ENCODE data around the gene DCLK1.
"Not testable (repeated sequence)": the region's sequence is repeated elsewhere in the genome, so short reads cannot be mapped to it uniquely, and the experiment has no call there.

DCLK1 gene

GRCh38 chr13:36074659-36075058 is 56.5 kb downstream of the DCLK1 start:
- CTCF ChIA-PET = no interaction called here
- no peak for DNase-seq (ENCODE audit: low read depth, low spot score)
- H3K4me3 ChIP-seq (ENCODE audit: low read depth, low read length) = no peak overlapping the region
- TF ChIP-seq, protein P1, sequence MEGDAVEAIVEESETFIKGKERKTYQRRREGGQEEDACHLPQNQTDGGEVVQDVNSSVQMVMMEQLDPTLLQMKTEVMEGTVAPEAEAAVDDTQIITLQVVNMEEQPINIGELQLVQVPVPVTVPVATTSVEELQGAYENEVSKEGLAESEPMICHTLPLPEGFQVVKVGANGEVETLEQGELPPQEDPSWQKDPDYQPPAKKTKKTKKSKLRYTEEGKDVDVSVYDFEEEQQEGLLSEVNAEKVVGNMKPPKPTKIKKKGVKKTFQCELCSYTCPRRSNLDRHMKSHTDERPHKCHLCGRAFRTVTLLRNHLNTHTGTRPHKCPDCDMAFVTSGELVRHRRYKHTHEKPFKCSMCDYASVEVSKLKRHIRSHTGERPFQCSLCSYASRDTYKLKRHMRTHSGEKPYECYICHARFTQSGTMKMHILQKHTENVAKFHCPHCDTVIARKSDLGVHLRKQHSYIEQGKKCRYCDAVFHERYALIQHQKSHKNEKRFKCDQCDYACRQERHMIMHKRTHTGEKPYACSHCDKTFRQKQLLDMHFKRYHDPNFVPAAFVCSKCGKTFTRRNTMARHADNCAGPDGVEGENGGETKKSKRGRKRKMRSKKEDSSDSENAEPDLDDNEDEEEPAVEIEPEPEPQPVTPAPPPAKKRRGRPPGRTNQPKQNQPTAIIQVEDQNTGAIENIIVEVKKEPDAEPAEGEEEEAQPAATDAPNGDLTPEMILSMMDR (IDR thresholded peaks at IDR 0.05; ENCODE audit: insufficient read depth, low read length, missing control alignments) = no peak
- POLR2A ChIA-PET = no interaction called here

DNA sequence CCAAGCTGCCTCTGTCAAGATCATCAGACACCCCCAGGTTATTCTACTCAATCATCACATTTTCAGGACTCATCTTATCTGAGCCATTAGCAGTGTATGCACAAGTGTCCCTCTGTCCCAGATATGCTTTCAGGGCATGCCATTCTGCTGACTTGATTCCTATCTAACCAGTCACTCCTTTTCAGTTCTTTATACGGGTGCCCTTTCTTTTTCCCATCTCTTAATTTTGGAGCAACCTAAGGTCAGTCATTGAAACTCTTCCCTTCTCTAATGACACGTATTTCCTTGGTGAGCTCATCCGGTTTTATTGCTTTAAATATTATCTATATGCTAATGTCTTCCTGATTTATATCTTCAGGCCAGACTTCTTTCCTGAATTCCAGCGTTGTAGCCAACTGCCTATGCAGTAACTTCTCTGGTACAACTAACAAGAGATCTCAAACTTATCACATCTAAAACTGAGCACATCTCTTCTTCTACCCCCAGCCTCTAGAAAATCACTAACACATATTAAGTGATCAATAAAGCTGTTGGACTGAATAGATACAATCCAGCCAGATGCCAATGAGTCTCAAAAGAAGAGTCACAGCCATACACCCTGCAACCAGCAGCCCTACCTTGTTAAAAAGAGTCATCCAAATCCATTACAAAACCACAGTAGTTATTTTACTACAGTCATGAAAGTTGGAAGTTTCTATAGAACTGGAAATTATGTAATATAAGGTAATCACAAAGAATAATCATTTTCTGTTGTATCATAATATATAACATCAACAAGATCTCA is 58.8 kb downstream of the DCLK1 start:
- no peak overlapping the region for H3K4me3 ChIP-seq (ENCODE audit: low read depth, low read length)
- ChIA-PET POLR2A (no interaction called here), CTCF (no interaction called here)
- TF ChIP-seq, protein P1 (IDR thresholded peaks at IDR 0.05; ENCODE audit: insufficient read depth, low read length, missing control alignments) = no peak
- no peak for DNase-seq (ENCODE audit: low read depth, low spot score)

DNA sequence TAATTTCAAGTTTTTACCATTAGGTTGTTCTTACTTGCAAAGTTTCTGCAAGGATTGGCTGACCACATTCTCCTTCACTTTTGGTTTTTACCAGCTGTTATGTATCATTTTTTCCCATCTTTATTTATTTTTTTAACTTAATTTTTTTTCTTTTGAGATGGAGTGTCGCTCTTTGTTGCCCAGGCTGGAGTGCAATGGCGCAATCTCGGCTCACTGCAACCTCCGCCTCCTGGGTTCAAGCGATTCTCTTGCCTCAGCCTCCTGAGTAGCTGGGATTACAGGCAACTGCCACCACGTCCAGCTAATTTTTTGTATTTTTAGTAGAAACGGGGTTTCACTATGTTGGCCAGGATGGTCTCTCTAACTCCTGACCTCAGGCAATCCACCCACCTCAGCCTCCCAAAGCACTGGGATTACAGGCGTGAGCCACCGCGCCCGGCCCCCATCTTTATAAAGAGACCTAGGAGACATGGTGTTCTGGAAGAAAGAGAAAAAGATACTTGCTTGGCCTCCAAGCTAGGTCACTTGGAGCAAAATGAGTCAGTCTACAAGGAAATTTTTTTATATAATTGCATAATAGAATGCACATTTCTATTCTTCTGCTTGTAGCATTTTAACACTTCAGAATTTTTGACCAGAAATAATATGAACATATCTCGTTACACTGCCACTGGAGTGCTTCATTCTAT is 60.5 kb downstream of the DCLK1 start:
- DNase-seq (ENCODE audit: low read depth, low spot score); CTCF ChIA-PET; POLR2A ChIA-PET; H3K4me3 ChIP-seq (ENCODE audit: low read depth, low read length): not testable (repeated sequence)

- TF ChIP-seq, protein P1 (IDR thresholded peaks at IDR 0.05; ENCODE audit: insufficient read depth, low read length, missing control alignments) = no peak
- ChIA-PET CTCF (no interaction called here), POLR2A (no interaction called here)
- H3K4me3 ChIP-seq (ENCODE audit: low read depth, low read length) = no peak overlapping the region
- DNase-seq (ENCODE audit: low read depth, low spot score) = no peak
Measured at GRCh38 chr13:36069881-36070366, 61.3 kb downstream of the DCLK1 start.

DNA sequence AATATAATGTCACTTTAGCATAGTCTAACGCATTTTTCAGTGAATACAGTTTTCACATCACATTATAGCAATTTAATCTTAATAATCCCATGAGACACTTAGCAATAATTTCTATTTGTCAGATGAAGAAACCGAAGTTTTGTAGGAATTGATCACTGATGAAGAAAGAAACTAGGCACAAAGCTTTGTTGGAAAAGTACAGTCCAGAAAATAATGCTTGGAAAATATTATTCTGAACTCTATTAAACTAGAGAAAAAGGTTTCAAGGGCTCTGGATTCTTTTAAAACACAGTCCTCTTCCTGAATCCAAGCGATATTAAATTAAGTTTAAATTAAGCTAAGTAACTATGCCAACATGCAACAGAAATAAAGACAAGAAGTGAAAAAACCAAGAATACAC is 62.2 kb downstream of the DCLK1 start:
- POLR2A ChIA-PET = no interaction called here
- TF ChIP-seq, protein P1 (IDR thresholded peaks at IDR 0.05; ENCODE audit: insufficient read depth, low read length, missing control alignments) = no peak
- no peak for DNase-seq (ENCODE audit: low read depth, low spot score)
- CTCF ChIA-PET = no interaction called here
- no peak overlapping the region for H3K4me3 ChIP-seq (ENCODE audit: low read depth, low read length)

- ChIA-PET POLR2A (no interaction called here), CTCF (no interaction called here)
- TF ChIP-seq, protein P1 (IDR thresholded peaks at IDR 0.05; ENCODE audit: insufficient read depth, low read length, missing control alignments) = no peak
- no peak overlapping the region for H3K4me3 ChIP-seq (ENCODE audit: low read depth, low read length)
- DNase-seq (ENCODE audit: low read depth, low spot score) = no peak
Measured at GRCh38 chr13:36068566-36068965, 62.6 kb downstream of the DCLK1 start.
